K562 (cell line): Measurements from ENCODE around the gene NUDT22. TPM values are rescaled to one million over a fixed set of nuclear protein-coding genes. Genes with fewer than 3 reads are reported as not detected.

Source experiments
- CBFA2T2 ChIP-seq: fragments of 450-650 bp; conservative IDR thresholded peaks from 2 replicates; pipeline ENCODE4 v1.6.1; 2017; ENCODE audit warnings: mild to moderate bottlenecking
- ELF4 ChIP-seq: fragments of 450-650 bp; formaldehyde crosslinking; IDR thresholded peaks from 2 replicates; pipeline ENCODE4 v1.4.0; 2022; ENCODE audit warnings: missing genetic modification characterization
- KLF1 ChIP-seq: fragments of 450-650 bp; IDR thresholded peaks from 2 replicates; pipeline ENCODE4 v1.6.1; 2016; ENCODE audit warnings: missing genetic modification characterization, missing compliant biosample characterization
- NCOR1 ChIP-seq: fragments of 450-650 bp; IDR thresholded peaks from 2 replicates; pipeline ENCODE4 v1.6.1; 2016; ENCODE audit warnings: mild to moderate bottlenecking, moderate library complexity
- RFX1 ChIP-seq: fragments of 450-650 bp; IDR thresholded peaks from 2 replicates; pipeline ENCODE4 v1.6.1; 2016; ENCODE audit warnings: mild to moderate bottlenecking, moderate library complexity
- SAFB2 ChIP-seq: fragments of 200-400 bp; formaldehyde crosslinking; IDR thresholded peaks from 2 replicates; pipeline ENCODE4 v1.6.1; 2018; ENCODE audit warnings: borderline replicate concordance, low read length, low read depth, moderate library complexity; ENCODE audit not compliant: severe bottlenecking
- XRCC5 ChIP-seq: fragments of 200-400 bp; formaldehyde crosslinking; IDR thresholded peaks from 2 replicates; pipeline ENCODE4 v1.6.1; 2017; ENCODE audit warnings: low read depth, mild to moderate bottlenecking, low read length
- ZNF316 ChIP-seq: fragments of 450-650 bp; IDR thresholded peaks from 2 replicates; pipeline ENCODE4 v1.6.1; 2016
- ZNF778 ChIP-seq: fragments of 450-650 bp; formaldehyde crosslinking; IDR thresholded peaks from 2 replicates; pipeline ENCODE4 v1.4.0; 2020; ENCODE audit warnings: mild to moderate bottlenecking, moderate library complexity
- ZNF79 ChIP-seq: fragments of 250-450 bp; sonication (Bioruptor Pico); IDR thresholded peaks from 2 replicates; pipeline ENCODE4 v1.4.0; 2020; ENCODE audit warnings: low read depth, mild to moderate bottlenecking, moderate library complexity
- polyA plus RNA-seq, 8 experiments: library from polyadenylated mRNA; depleted of rRNA in 4 of 8; stranded (reverse) in 5 of 8; unstranded in 3 of 8; fragments of >200 nt; fragmentation: Nextera tagmentation in 2 of 8; fragmentation: Illumina TruSeq in 1 of 8; extraction: Ambion mirVana in 2 of 8; extraction: Trizol in 1 of 8; gene quantifications; 2 replicates each; pipeline versions ENCODE4 v1.2.1 to v1.2.3, GENCODE V29; 2011 to 2014; ENCODE audit warnings: inconsistent platforms in 1 of 8, missing spikeins in 1 of 8
- total RNA-seq, 7 experiments: library from RNA; depleted of rRNA in 6 of 7; stranded (reverse); fragments of >200 nt in 6 of 7; fragmentation: Illumina TruSeq in 2 of 7; extraction: Trizol in 2 of 7; gene quantifications; 2 replicates each; pipeline versions ENCODE4 v1.2.1 to v1.2.3, GENCODE V29; 2011 to 2021; ENCODE audit warnings: low replicate concordance in 1 of 7
- TF ChIP-seq, protein P1 (sequence below), 3 experiments: fragments of 200-800 bp in 1 of 3; sonication (Bioruptor generic) in 1 of 3; sonication (generic) in 1 of 3; formaldehyde crosslinking in 1 of 3; IDR thresholded peaks; 2 replicates each; pipeline versions ENCODE4 v1.6.1 to v1.8.0; 2016 to 2022; ENCODE audit warnings: mild to moderate bottlenecking in 2 of 3, missing compliant biosample characterization in 2 of 3, missing genetic modification characterization in 2 of 3, missing genetic modification reagents in 1 of 3
- TF ChIP-seq, protein P2 (sequence below): fragments of 450-650 bp; IDR thresholded peaks from 2 replicates; pipeline ENCODE4 v1.6.1; 2016
- TF ChIP-seq, protein P3 (sequence below): sonication (generic); formaldehyde crosslinking; IDR thresholded peaks from 2 replicates; pipeline ENCODE4 v1.8.1; 2023; ENCODE audit warnings: missing genetic modification reagents, mild to moderate bottlenecking, borderline replicate concordance
- TF ChIP-seq, protein P4 (sequence below): sonication (generic); formaldehyde crosslinking; IDR thresholded peaks from 2 replicates; pipeline ENCODE4 v1.4.0; 2020; ENCODE audit warnings: mild to moderate bottlenecking, missing genetic modification reagents
- TF ChIP-seq, protein P5 (sequence below): fragments of 450-650 bp; IDR thresholded peaks from 2 replicates; pipeline ENCODE4 v1.6.1; 2016; ENCODE audit warnings: low read depth, mild to moderate bottlenecking, moderate library complexity
- TF ChIP-seq, protein P6 (sequence below): fragments of 450-650 bp; formaldehyde crosslinking; conservative IDR thresholded peaks from 2 replicates; pipeline ENCODE4 v1.4.0; 2022; ENCODE audit warnings: mild to moderate bottlenecking, missing genetic modification characterization

NUDT22 gene
- total and polyA plus RNA-seq, 9 of the 15 experiments (the other 6 are each of a cell fraction or from before 2014, with no cell fraction given): 6.3 to 92.6 (median 37.4) TPM

DNA sequence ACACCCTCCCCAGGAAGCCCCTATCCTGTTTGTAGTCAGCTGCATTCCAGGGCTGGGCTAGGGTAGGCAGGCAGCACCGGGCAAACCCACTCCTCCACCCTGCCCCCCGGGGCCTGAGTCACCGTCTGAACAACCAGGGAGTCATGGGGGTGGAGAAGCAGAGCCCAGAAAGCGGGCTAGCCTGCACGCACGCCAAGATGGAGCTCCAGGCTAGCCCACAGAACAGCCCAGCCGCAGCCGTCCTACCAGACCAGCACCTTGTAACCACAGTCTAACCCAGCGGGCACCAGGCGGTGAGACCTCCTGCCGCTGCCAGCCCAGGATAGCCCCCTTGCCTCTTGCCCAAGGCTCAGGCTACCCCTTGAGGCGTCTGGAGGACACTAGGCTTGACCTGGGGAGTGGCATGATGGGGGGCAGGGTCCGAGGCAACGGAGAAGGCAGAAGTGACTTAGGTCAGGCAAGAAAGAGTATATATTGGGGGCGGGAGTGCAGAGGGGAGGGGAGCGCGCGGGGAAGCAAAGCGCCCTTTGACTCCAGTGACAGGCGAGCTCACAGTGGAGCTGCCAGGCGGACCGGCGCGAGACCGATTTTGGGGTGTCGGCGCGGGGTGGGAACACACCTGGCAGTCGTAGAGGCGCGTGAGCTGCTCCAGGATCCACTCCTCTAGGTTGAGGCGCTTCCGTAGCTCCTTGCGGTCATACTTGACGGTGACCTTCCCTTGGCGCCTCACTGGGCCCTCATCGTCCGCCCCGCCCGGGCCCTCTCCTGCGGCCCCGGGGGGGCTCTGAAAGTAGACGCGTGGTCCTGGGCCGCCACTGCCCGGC, 19.9 kb downstream of the NUDT22 start (continued):
- TF ChIP-seq XRCC5: no peak
- TF ChIP-seq, protein P1, sequence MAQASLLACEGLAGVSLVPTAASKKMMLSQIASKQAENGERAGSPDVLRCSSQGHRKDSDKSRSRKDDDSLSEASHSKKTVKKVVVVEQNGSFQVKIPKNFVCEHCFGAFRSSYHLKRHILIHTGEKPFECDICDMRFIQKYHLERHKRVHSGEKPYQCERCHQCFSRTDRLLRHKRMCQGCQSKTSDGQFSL (CRISPR knock-in tag; IDR thresholded peaks at IDR 0.05): peak; percentile 79; the same call in 1 of the 2 replicates
- TF ChIP-seq, protein P1 (tag; IDR thresholded peaks at IDR 0.05): no peak
- no peak for TF ChIP-seq ELF4 (CRISPR knock-in tag)
- TF ChIP-seq CBFA2T2: no peak
- TF ChIP-seq, protein P2, sequence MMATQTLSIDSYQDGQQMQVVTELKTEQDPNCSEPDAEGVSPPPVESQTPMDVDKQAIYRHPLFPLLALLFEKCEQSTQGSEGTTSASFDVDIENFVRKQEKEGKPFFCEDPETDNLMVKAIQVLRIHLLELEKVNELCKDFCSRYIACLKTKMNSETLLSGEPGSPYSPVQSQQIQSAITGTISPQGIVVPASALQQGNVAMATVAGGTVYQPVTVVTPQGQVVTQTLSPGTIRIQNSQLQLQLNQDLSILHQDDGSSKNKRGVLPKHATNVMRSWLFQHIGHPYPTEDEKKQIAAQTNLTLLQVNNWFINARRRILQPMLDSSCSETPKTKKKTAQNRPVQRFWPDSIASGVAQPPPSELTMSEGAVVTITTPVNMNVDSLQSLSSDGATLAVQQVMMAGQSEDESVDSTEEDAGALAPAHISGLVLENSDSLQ: no peak
- TF ChIP-seq ZNF79 (CRISPR knock-in tag): no peak
- no peak for TF ChIP-seq ZNF316
- no peak for TF ChIP-seq KLF1 (tag)
- TF ChIP-seq, protein P3, sequence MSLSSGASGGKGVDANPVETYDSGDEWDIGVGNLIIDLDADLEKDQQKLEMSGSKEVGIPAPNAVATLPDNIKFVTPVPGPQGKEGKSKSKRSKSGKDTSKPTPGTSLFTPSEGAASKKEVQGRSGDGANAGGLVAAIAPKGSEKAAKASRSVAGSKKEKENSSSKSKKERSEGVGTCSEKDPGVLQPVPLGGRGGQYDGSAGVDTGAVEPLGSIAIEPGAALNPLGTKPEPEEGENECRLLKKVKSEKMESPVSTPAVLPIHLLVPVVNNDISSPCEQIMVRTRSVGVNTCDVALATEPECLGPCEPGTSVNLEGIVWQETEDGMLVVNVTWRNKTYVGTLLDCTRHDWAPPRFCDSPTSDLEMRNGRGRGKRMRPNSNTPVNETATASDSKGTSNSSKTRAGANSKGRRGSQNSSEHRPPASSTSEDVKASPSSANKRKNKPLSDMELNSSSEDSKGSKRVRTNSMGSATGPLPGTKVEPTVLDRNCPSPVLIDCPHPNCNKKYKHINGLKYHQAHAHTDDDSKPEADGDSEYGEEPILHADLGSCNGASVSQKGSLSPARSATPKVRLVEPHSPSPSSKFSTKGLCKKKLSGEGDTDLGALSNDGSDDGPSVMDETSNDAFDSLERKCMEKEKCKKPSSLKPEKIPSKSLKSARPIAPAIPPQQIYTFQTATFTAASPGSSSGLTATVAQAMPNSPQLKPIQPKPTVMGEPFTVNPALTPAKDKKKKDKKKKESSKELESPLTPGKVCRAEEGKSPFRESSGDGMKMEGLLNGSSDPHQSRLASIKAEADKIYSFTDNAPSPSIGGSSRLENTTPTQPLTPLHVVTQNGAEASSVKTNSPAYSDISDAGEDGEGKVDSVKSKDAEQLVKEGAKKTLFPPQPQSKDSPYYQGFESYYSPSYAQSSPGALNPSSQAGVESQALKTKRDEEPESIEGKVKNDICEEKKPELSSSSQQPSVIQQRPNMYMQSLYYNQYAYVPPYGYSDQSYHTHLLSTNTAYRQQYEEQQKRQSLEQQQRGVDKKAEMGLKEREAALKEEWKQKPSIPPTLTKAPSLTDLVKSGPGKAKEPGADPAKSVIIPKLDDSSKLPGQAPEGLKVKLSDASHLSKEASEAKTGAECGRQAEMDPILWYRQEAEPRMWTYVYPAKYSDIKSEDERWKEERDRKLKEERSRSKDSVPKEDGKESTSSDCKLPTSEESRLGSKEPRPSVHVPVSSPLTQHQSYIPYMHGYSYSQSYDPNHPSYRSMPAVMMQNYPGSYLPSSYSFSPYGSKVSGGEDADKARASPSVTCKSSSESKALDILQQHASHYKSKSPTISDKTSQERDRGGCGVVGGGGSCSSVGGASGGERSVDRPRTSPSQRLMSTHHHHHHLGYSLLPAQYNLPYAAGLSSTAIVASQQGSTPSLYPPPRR (CRISPR knock-in tag): no peak
- TF ChIP-seq, protein P4, sequence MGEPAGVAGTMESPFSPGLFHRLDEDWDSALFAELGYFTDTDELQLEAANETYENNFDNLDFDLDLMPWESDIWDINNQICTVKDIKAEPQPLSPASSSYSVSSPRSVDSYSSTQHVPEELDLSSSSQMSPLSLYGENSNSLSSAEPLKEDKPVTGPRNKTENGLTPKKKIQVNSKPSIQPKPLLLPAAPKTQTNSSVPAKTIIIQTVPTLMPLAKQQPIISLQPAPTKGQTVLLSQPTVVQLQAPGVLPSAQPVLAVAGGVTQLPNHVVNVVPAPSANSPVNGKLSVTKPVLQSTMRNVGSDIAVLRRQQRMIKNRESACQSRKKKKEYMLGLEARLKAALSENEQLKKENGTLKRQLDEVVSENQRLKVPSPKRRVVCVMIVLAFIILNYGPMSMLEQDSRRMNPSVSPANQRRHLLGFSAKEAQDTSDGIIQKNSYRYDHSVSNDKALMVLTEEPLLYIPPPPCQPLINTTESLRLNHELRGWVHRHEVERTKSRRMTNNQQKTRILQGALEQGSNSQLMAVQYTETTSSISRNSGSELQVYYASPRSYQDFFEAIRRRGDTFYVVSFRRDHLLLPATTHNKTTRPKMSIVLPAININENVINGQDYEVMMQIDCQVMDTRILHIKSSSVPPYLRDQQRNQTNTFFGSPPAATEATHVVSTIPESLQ (CRISPR knock-in tag): peak; percentile 72; the same call in 1 of the 2 replicates
- TF ChIP-seq, protein P5, sequence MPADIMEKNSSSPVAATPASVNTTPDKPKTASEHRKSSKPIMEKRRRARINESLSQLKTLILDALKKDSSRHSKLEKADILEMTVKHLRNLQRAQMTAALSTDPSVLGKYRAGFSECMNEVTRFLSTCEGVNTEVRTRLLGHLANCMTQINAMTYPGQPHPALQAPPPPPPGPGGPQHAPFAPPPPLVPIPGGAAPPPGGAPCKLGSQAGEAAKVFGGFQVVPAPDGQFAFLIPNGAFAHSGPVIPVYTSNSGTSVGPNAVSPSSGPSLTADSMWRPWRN: no peak
- no peak for TF ChIP-seq RFX1
- no peak for TF ChIP-seq ZNF778 (CRISPR knock-in tag)
- no peak for TF ChIP-seq SAFB2
- TF ChIP-seq, protein P6, sequence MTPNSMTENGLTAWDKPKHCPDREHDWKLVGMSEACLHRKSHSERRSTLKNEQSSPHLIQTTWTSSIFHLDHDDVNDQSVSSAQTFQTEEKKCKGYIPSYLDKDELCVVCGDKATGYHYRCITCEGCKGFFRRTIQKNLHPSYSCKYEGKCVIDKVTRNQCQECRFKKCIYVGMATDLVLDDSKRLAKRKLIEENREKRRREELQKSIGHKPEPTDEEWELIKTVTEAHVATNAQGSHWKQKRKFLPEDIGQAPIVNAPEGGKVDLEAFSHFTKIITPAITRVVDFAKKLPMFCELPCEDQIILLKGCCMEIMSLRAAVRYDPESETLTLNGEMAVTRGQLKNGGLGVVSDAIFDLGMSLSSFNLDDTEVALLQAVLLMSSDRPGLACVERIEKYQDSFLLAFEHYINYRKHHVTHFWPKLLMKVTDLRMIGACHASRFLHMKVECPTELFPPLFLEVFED (CRISPR knock-in tag): no peak
- TF ChIP-seq NCOR1: peak; percentile 45
